ENCODE data around the gene RELN.

The RELN gene

GRCh38 chr7:103889451-103889850, 100.0 kb downstream of the RELN start:
- DNase-seq = no peak

GRCh38 chr7:103888603-103889153, 100.8 kb downstream of the RELN start:
- DNase-seq = no peak

GRCh38 chr7:103887853-103888602, 101.4 kb downstream of the RELN start:
- DNase-seq = no peak

GRCh38 chr7:103887050-103887449, 102.4 kb downstream of the RELN start:
- no peak for DNase-seq

GRCh38 chr7:103879928-103880600, 109.4 kb downstream of the RELN start:
- no peak for DNase-seq

- no peak for DNase-seq
Observed at GRCh38 chr7:103879411-103879810, 110.0 kb downstream of the RELN start.

GRCh38 chr7:103877565-103877964, 111.9 kb downstream of the RELN start:
- DNase-seq = no peak

- DNase-seq = no peak
Observed at GRCh38 chr7:103875718-103876117, 113.7 kb downstream of the RELN start.

- DNase-seq = no peak
Observed at GRCh38 chr7:103871473-103871872, 118.0 kb downstream of the RELN start.

GRCh38 chr7:103870664-103871063, 118.8 kb downstream of the RELN start:
- DNase-seq = no peak

- DNase-seq = no peak
Observed at GRCh38 chr7:103867874-103868273, 121.6 kb downstream of the RELN start.

- DNase-seq = no peak
Observed at GRCh38 chr7:103866919-103867318, 122.5 kb downstream of the RELN start.

GRCh38 chr7:103865442-103865841, 124.0 kb downstream of the RELN start:
- no peak for DNase-seq

GRCh38 chr7:103862302-103863035, 127.0 kb downstream of the RELN start:
- no peak for DNase-seq

- DNase-seq = no peak
Observed at GRCh38 chr7:103859709-103860108, 129.7 kb downstream of the RELN start.

GRCh38 chr7:103857435-103857834, 132.0 kb downstream of the RELN start:
- no peak for DNase-seq

GRCh38 chr7:103856929-103857328, 132.5 kb downstream of the RELN start:
- DNase-seq = no peak

GRCh38 chr7:103855671-103856070, 133.8 kb downstream of the RELN start:
- DNase-seq = no peak

- no peak for DNase-seq
Observed at GRCh38 chr7:103854611-103855010, 134.8 kb downstream of the RELN start.

- DNase-seq = no peak
Observed at GRCh38 chr7:103851357-103851756, 138.1 kb downstream of the RELN start.

- no peak for DNase-seq
Observed at GRCh38 chr7:103843689-103844480, 145.6 kb downstream of the RELN start.

- DNase-seq = no peak
Observed at GRCh38 chr7:103833401-103833800, 156.1 kb downstream of the RELN start.

GRCh38 chr7:103832438-103832837, 157.0 kb downstream of the RELN start:
- no peak for DNase-seq

Measured in stimulated activated CD4-positive, alpha-beta T cell treated with anti-CD3 and anti-CD28 coated beads, Interleukin-4, amount 100 ng/mL, for 4 hours (primary cell).